Mesangial cell (primary cell): ENCODE data around the gene SUMO2. TPM values are rescaled to one million over a fixed set of nuclear protein-coding genes. Genes with fewer than 3 reads are reported as not detected.

Source experiments
- total RNA-seq: library from RNA; depleted of rRNA; stranded (reverse); fragments of >200 nt; gene quantifications from 2 replicates; pipeline ENCODE4 v1.2.3, GENCODE V29; 2015

Gene SUMO2
- 91.0 and 101 TPM in 2 replicates for total RNA-seq

GRCh38 chr17:75182569-75183436 is at the start of gene SUMO2:
Gene SUMO2 (minus strand): TSS chr17:75182959. CDS start chr17:75182834, 125 bp downstream.

GRCh38 chr17:75205037-75205792 is 22.5 kb upstream of the SUMO2 start, which contains the start of gene NUP85:
Gene NUP85 (plus strand): TSS chr17:75205679. CDS start chr17:75205762, 83 bp downstream.

GRCh38 chr17:75154195-75155106 is 28.3 kb downstream of the SUMO2 start, which contains the start of gene JPT1:
Gene JPT1 (minus strand): TSS chr17:75154512. CDS start chr17:75154397, 115 bp downstream.

GRCh38 chr17:75131278-75132017 is 51.3 kb downstream of the SUMO2 start, which contains the start of gene NT5C:
Gene NT5C (minus strand): TSS chr17:75131742. CDS start chr17:75131707, 35 bp downstream.

Other genes starting within 250 kb of the SUMO2 start
- not detected in 2 replicates for gene OTOP3, start 247.1 kb downstream of the SUMO2 start, total RNA-seq
- gene HID1, start 210.2 kb downstream of the SUMO2 start, total RNA-seq, result 2.0 and 12.5 TPM in 2 replicates
- 40.6 and 49.3 TPM in 2 replicates for gene CDR2L, start 195.3 kb downstream of the SUMO2 start, total RNA-seq
- 43.9 and 84.7 TPM in 2 replicates for gene MRPL58, start 170.3 kb downstream of the SUMO2 start, total RNA-seq
- gene ATP5PD, start 136.0 kb downstream of the SUMO2 start, total RNA-seq, result 152 and 176 TPM in 2 replicates
- gene KCTD2, start 135.7 kb downstream of the SUMO2 start, total RNA-seq, result 14.3 and 24.0 TPM in 2 replicates
- gene SLC16A5, start 95.0 kb downstream of the SUMO2 start, total RNA-seq, result 11.6 and 55.9 TPM in 2 replicates
- gene ARMC7, start 73.0 kb downstream of the SUMO2 start, total RNA-seq, result 7.2 and 12.4 TPM in 2 replicates
- 177 and 214 TPM in 2 replicates for gene NT5C, start 51.2 kb downstream of the SUMO2 start, total RNA-seq
- gene JPT1, start 28.4 kb downstream of the SUMO2 start, total RNA-seq, result 257 and 620 TPM in 2 replicates
- gene NUP85, start 22.7 kb upstream of the SUMO2 start, total RNA-seq, result 26.6 and 57.5 TPM in 2 replicates
- 16.9 and 17.9 TPM in 2 replicates for gene GGA3, start 78.6 kb upstream of the SUMO2 start, total RNA-seq
- 40.4 and 69.1 TPM in 2 replicates for gene MRPS7, start 78.9 kb upstream of the SUMO2 start, total RNA-seq
- gene MIF4GD, start 88.3 kb upstream of the SUMO2 start, total RNA-seq, result 19.2 and 27.3 TPM in 2 replicates
- 4.3 and 17.3 TPM in 2 replicates for gene SLC25A19, start 106.5 kb upstream of the SUMO2 start, total RNA-seq
- 60.8 and 64.8 TPM in 2 replicates for gene GRB2, start 222.7 kb upstream of the SUMO2 start, total RNA-seq